WI38 (cell line): Measurements from ENCODE around the gene HS3ST5.

ENCODE experiments used
- H3K4me3 ChIP-seq: 2 replicates; pipeline ENCODE4 v1.5.1; 2011; ENCODE audit warnings: low read depth, mild to moderate bottlenecking, control low read depth, low read length
- TF ChIP-seq, protein P1 (sequence below): IDR thresholded peaks from 2 replicates; pipeline ENCODE4 v1.5.1; 2012; ENCODE audit warnings: low read depth, mild to moderate bottlenecking, control low read depth, low read length

The HS3ST5 gene

DNA sequence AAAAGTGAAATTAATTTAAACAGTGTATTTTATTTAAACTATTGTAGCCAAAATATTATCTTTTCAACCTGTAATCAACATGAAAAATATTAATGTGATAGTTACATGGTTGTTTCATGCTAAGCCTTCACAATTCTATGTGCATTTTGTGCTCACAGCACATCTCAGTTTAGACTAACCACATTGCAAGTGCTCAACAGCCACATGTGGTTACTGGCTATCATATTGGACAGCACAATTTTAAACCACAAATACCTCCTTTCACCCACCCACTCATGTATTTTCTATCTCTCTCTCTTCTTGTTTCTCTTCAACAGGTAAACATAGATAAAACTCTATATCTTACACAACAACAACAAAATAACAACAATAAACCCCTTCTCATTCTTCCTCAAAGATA, 12.5 kb upstream of the HS3ST5 start:
- TF ChIP-seq, protein P1, sequence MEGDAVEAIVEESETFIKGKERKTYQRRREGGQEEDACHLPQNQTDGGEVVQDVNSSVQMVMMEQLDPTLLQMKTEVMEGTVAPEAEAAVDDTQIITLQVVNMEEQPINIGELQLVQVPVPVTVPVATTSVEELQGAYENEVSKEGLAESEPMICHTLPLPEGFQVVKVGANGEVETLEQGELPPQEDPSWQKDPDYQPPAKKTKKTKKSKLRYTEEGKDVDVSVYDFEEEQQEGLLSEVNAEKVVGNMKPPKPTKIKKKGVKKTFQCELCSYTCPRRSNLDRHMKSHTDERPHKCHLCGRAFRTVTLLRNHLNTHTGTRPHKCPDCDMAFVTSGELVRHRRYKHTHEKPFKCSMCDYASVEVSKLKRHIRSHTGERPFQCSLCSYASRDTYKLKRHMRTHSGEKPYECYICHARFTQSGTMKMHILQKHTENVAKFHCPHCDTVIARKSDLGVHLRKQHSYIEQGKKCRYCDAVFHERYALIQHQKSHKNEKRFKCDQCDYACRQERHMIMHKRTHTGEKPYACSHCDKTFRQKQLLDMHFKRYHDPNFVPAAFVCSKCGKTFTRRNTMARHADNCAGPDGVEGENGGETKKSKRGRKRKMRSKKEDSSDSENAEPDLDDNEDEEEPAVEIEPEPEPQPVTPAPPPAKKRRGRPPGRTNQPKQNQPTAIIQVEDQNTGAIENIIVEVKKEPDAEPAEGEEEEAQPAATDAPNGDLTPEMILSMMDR, result no peak
- no peak overlapping the region for H3K4me3 ChIP-seq

DNA sequence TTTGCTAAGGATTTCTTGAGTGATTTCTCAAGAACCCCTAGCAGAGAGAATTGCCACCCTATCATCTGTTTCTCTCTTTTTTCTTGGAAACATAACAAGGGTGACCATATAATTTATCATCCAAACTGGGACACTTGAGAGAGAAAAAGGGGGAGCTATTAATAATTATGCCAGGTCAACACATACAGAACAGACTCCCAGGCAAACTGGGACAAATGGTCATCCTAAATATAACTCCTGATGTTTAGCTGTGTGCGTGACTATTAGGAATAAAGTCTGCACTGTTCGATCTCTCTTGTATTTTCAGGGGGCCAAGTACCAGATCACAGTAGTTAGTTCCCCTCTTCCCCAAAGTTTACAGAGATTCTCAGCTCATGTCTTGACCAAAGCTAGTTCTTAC, 11.7 kb upstream of the HS3ST5 start:
- TF ChIP-seq, protein P1, result no peak
- no peak overlapping the region for H3K4me3 ChIP-seq

DNA sequence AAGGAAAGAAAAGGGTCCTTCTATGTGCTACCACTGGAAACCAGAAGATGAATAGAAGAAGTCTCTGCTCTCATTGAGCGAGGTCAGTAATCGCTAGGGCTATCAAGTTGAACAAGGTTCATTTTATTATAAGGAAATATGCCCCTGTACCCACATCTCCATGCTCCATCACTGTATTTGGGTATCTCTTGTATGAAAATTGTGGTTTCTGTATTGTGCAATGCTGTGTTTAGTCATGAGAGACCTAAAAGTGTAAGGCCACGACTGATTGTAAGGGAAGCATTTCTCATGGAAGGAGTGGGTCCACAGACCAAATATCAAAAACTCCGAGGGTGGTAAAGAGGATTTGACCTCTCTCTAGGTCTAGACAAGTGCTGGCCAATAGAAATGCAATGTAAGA, 3.6 kb upstream of the HS3ST5 start:
- TF ChIP-seq, protein P1, result no peak
- H3K4me3 ChIP-seq, result no peak overlapping the region

DNA sequence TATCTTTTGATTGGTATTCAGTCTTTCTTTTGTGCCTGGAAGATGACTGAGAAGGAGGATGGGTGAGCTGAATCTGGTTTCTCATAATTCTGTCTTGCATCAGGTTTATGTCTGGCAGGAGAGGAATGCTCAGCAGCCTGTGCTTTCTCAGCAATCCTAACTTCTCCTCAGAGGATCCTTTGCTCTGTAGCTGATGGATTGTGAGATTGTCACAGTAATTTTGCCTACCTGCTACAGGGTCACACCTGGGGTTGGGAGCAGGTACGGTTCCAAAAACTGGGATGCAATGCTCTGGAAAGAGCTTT, 2.1 kb upstream of the HS3ST5 start:
- no peak overlapping the region for H3K4me3 ChIP-seq
- TF ChIP-seq, protein P1, result no peak

DNA sequence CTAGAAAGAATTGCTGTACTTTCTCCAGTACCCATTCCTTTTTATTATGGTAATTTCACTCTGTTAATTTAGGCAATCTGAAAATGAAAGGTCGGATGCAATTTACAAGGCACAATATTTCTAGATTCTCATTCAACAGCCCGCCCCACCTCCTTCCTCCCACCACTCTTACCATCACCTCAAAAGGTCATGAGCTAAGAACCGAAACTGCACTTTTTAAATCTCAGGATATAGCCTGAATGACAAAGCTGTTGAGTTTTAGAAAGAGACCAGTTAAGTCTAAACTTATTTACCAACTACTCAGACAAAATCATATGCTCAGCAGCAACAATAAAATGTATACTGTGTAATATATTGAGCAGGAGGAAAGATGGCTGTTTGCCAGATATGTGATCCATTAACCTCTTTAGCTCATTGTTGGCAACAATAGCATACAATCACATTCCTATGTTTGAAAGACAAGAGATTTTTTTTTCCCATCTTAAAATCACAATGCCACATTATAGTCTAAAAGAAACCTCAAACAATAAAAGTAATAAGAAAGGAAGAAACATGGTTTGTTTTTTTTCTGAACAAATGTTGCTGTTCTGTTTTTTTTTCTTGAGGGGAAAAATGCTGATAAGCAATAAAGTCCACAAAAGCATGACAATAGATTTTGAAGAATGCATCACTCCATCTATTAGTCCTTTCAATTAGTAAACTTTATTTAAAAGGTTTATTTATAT, 1.6 kb upstream of the HS3ST5 start:
- TF ChIP-seq, protein P1, result no peak
- H3K4me3 ChIP-seq, result no peak overlapping the region

DNA sequence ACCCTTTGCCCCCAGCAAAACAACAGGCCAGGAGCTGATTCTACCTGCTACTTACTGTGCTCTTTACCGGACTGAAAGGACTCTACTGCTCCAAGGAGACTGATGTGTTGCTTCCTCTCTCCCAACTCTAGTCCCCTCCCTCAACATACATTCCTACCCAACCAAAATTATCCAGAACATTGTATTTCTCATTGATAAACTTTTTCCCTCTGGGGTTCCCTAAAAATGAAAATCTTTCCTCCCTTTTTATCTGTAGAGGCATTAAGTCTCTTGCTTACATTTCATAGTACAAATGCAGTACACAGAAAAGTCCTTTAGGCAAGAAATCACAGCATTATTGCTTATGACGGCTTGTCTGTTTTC, 940 bp upstream of the HS3ST5 start:
- H3K4me3 ChIP-seq, result peak overlapping the region; percentile 74
- TF ChIP-seq, protein P1, result no peak

DNA sequence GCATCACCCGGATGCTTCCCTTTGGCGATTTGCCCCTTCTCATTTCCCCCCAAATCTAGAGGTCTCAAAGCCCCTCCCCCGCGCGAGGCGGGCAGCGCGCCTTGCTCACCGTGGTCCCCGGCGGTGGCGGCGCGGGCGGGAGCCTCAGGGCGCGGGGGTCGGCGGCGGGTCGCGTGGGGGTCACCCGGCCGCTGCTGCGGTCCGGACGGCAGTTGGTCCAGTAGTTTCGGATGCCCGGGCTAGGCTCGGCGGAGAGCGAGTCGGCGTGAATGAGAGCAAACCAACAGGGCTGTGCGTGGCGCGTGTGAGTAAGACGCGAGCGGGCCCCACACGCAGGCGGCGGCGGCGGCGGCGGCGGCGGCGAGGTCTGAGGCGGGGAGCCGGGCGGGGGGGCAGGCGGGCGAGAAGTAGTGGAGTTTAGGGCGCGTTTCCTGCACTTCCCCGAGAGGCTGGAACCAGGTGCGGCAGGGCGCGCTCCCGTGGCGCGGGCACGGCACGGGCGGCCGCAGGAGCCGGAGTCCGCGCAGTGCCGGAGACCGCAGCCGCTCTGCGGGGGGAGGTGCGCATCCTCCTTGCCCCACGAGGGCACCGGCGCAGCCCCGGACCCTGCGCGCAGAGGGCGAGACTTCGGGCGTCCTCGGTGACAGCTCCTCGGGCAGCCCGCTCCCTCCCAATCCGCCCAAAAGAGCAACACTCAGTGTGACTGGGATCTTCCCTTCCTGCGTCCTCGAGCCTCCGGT, 567 bp downstream of the HS3ST5 start:
- peak overlapping the region; percentile 74 for H3K4me3 ChIP-seq
- TF ChIP-seq, protein P1, result no peak
